OCI-LY7 (cell line): ENCODE measurements around the gene LRP10.

Source experiments
- CTCF ChIP-seq: fragments of 200-600 bp; sonication (generic); conservative IDR thresholded peaks from 2 replicates; pipeline ENCODE4 v1.5.1; 2014; ENCODE audit warnings: mild to moderate bottlenecking, antibody characterized with exemption, low read length, moderate library complexity, mixed read lengths
- EZH2phosphoT487 ChIP-seq: fragments of 200-600 bp; sonication (generic); IDR thresholded peaks from 2 replicates; pipeline ENCODE4 v1.6.1; 2018; ENCODE audit warnings: low read depth, borderline replicate concordance, mild to moderate bottlenecking, mixed run types, antibody characterized with exemption, low read length, moderate library complexity, mixed read lengths

- TF ChIP-seq EZH2phosphoT487 = no peak
- TF ChIP-seq CTCF = no peak
These were observed 4.7 kb upstream of the LRP10 start for GRCh38 chr14:22866874-22867273.
